NK-92 (cell line): ENCODE measurements around the gene ST3GAL4.

Source experiments
- DNase-seq: peaks from one replicate; lab custom pipeline; 2025; ENCODE audit not compliant: unreplicated experiment; lab: John Stamatoyannopoulos, UW

Gene ST3GAL4

DNA sequence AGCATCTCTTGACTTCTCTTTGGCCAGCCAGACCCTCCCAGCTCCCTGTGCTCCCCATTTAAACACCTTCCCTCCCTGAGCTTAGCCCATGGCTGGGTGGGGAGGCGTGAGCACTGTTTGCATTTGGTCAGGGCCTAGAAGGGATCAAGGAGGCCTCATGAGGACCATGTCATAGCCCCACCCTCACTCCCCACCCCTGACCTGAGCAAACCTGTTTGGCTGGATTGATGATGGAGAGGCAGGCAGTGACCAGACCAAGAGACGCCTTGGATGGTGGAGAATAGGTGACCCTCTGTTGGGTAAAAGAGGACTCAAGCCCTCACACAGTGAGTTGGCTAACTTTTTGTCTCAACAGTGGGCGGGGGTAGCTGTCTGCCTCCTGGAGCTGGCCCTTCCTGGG, 49.9 kb downstream of the ST3GAL4 start:
- no peak for DNase-seq

DNA sequence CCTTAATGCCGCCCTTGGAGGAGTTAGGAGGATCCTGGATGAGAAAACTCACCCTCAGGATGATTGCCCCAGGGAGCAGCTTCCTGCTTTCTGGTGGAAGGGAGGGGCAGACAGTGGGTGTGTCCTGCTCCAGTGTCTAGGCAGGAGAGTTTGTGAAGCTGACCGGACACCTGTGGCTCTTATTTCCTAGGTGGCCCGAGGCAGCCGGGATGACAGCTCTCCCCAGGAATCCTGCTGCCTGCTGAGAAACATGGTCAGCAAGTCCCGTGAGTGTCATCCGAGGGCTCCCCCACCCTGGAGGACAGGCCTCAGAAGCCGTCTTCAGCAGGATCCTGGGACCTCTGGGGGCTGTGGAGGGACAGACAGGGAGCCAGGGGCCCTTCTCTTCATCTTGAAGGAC, 50.4 kb downstream of the ST3GAL4 start:
- no peak for DNase-seq

GRCh38 chr11:126406368-126406767, 50.9 kb downstream of the ST3GAL4 start:
- no peak for DNase-seq

DNA sequence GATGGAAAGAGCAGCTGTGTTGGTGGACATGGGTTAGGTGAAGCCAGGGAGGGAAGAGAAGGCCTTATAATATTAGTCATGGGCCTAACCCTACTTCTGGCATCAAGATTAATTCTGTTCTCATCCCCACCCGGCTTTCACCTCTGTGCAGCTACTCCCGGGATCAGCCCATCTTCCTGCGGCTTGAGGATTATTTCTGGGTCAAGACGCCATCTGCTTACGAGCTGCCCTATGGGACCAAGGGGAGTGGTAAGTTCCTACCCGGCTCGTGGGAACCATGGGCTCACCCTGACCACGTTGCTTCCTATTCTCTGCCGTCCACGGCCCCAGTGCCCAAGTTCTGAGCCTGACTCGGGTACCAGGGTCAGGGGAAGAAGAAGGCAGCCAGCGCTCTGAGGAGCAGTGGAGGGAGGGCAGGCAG, 51.6 kb downstream of the ST3GAL4 start:
- DNase-seq: no peak

DNA sequence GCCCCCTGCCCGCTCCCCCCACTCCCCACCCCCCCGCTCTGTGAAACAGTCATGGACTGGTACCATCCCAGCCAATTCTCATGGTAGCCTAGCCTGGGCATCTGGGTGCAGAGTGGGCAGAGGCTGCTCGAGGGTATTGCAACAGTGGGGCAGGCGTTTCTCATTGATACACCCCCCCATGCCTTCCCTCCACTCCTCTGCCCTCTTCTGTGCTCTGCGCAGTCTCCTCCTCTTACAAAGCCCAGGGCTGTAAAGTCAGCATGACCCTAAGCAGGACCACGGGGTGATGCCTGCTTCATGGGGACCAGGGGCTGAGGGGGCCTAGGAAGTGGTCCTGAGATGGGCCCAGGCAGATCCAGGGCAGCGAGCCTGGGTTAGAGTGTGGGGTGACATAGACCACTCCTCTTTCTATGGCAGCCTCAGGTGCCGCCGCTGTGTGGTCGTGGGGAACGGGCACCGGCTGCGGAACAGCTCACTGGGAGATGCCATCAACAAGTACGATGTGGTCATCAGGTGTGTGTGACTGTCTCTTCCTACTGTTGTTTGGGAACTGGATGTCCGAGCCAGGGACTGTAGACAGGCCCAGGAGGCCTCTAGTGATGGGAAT, 52.3 kb downstream of the ST3GAL4 start:
- DNase-seq: no peak

- DNase-seq: no peak
These were observed 53.0 kb downstream of the ST3GAL4 start for GRCh38 chr11:126408496-126408895.

DNA sequence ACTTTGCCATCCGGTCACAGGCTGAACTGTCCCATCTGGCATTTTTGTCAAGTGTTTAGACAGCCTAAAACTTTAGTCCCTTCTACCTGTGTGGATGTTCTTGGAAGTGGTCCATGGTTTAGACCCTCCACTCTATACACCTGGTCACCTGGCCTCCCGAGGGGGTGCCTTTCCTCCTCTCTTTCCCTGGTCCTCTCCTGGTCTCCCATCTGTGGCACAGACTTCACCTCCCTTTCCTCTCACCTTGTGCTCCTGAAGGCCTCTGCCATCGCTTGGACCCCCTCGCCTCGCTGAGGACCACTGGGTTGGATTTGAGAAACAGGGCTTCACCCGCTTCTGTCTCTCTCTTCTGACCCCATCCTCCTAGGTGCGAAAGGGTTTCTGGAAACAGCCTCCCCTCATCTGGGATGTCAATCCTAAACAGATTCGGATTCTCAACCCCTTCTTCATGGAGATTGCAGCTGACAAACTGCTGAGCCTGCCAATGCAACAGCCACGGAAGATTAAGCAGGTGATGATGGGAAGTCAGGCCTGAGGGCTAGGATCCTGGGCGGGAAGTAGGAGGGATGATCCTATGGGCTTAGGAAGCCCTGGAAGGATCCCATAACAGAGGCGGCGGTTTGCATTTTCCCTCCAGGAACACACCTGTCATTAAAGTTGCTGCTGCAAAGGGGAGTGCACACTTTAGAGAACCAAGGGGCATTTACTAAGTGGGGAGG, 53.6 kb downstream of the ST3GAL4 start:
- no peak for DNase-seq

DNA sequence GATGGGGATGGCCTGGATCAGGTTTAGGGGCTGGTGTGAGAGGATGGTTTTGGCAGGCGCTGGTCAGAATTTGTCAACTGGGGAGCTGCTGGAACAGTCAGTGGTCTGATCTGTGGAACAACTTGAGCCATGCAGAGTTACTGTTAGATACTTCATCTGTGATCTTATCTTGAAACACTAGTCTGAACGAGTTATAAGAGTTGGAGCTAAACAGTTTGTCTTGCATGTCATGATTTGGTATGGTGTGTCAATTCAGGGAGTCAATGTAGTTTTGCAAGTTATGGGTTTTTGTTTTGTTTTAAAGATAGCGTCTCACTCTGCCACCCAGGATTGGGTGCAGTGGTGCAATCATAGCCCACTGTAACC, 54.1 kb downstream of the ST3GAL4 start:
- DNase-seq: no peak

DNA sequence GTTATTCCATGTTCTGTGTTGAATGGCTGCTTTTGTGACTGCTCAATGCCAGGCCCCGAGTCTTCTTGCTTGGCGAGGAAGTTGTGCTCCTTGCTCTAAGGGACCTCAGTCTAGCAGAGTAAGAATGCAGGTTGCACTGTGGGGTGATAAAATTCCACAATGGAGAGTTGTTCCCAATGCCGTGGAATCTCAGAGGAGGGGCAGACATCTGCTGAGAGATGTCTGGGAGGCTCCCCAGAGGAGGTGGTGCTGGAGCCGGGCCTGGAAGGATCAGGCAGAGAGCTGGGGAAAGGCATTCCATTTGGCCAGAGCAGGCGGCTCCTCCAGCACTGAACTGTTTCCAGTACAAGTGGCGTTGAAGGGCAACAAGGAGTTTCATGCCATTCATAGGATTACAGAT, 55.2 kb downstream of the ST3GAL4 start:
- DNase-seq: no peak

- DNase-seq: no peak
These were observed 56.5 kb downstream of the ST3GAL4 start for GRCh38 chr11:126411971-126412381.

- no peak for DNase-seq
These were observed 57.9 kb downstream of the ST3GAL4 start for GRCh38 chr11:126413426-126413825.

DNA sequence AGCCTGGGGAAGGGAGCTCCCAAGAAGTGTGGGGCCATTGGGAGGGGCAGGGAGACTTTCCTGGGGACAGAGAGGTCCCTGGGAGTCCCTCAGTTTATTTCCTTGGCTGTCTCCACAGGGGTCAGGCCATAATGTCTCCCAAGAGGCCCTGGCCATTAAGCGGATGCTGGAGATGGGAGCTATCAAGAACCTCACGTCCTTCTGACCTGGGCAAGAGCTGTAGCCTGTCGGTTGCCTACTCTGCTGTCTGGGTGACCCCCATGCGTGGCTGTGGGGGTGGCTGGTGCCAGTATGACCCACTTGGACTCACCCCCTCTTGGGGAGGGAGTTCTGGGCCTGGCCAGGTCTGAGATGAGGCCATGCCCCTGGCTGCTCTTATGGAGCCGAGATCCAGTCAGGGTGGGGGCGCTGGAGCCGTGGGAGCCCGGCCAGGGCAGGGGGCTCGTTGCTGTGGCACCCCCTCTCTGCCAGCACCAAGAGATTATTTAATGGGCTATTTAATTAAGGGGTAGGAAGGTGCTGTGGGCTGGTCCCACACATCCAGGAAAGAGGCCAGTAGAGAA, 58.4 kb downstream of the ST3GAL4 start:
- no peak for DNase-seq

DNA sequence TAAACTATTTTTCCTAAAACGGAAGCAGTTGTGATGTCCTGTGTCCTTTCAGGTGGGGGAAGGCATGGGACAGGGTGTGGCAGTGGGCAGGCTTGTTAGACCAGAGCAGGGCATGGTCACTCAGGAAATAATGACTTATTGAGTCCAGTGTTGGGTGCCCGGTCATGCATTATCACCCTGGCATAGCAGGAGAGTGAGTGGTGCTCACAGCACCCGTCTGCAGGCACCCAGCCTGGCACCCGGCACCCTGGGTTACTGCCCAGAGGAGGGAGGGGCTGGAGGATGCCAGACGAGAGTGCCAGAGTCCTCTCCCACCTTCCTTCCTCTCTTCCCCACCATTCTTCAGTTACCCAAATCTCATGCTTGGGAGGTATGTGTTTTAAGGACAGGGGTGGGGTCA, 59.1 kb downstream of the ST3GAL4 start:
- DNase-seq: no peak

DNA sequence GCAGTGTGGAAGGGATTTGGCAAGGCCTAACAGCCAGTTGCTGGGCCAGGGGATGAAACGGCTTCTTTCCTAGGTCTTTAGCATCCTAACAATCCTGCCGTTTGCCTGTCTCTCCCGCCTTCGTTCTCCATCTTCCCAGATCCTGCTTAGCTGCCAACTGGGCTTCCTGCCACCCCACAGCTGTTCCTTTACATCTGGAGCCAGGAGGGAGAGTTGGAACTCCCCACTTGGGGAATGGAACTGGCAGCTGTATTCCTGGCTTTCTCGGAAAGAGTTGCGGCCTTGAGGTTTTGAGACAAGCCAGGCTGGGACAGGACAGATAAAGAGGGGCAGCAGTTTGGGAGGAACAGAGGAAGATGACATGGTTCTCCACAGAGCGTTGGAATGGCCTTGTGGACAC, 59.6 kb downstream of the ST3GAL4 start:
- DNase-seq: no peak

DNA sequence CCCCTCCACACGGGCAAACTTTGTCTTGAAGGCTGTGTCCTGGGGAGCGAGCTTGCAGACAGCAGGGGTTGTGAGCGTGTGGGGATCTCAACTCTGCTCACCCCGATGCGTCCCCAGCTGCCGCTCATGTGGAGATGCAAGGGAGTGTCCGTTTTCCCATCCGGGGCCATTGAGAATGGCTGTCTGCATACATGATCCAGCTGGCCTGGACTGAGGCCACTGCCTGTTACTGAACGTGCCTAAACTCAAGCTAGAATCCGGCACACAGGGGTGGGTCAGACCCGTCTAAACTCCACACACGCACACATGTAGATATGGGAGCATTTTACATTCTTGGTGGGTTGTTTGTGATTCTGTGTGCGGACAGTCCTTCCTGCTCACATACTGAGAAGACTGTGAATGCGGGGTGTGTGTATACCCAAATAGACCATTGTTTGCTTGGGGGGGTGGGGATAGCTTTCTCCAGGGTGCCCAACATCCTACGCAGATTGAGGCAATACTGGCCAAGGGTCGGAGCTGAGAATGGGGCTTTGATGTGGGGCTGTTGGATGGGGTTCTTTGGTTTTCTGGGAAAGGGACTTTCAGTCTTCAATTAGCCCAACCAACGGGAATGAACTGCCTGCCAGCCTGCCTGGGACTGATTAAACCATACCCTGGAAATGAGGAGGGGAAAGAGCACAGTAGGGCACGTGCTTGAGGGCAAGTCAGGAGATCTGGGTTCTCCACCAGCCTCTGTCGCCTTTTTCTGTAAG, 60.4 kb downstream of the ST3GAL4 start:
- no peak for DNase-seq

GRCh38 chr11:126416542-126417090, 61.1 kb downstream of the ST3GAL4 start:
- no peak for DNase-seq

GRCh38 chr11:126417091-126417862, 61.8 kb downstream of the ST3GAL4 start:
- no peak for DNase-seq

- DNase-seq: no peak
These were observed 63.4 kb downstream of the ST3GAL4 start for GRCh38 chr11:126418887-126419286.

DNA sequence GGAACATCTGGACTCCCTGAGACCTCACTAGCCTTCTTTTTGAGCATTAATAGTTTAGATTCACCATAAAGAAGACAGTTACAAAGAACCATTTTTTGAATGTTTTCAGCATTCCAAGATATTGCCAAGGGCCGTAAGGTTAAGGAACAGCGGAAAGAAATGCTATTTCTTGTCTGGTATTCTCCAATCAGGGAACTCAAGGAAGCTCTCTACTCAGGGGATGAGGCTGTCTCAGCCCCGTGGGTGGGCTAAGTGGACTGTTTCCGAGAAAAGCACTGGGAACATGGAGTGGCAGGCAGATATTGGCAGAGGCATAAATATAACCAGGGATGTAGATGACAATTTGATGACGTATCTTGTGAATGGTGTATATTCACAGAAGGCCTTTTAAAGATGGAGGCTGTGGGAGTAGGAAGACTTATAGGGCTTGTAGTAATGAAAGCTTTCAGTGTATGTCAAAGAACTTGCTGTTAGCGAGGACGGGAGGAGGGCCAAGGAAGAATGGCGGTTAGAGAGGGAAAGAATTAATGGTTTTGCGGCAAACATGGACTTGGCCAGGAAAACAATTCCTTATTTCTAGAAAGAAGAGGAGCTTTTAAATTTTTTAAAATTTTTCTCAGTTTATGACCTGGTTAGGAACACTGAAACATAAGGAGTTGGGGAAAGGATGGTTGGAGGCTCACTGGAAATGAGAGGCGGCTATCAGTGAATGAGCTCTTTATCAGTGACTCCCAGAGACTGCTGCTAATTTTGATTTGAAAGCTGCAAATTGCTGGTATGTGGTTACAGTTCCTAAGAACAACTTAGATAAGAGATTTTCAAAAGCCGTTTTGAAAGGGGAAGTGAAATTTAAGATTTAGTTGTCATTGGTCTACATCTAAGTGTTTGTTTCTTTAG, 64.6 kb downstream of the ST3GAL4 start:
- DNase-seq: no peak

DNA sequence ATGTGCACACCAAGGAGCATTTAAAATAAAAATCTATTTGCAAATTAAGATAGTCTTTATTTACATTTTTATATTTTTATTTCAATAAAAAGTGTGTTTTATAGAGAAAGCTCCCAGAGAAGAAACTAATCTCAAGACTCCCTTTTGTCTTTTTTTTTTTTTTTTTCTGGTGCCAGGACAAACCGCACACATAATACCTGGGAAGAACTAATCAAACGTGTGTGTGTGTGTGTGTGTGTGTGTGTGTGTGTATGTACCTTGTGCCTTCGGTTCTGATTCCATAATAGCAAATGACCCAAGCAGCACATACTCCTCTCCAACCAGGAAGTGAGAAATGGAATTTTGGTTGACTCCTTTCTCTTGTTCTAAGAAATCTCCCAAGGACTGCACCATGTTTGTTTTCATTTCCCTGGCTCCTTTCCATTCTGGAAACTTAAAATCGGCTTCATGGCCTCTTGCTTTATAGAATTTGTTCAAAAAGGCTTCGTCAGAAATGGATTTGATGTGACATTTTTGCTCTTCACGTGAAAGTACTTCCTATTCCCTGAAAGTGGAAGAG, 65.3 kb downstream of the ST3GAL4 start:
- DNase-seq: no peak
